GM23338 (cell line): ENCODE results near the gene TNS1. TPM values are rescaled to one million over a fixed set of nuclear protein-coding genes. Genes with fewer than 3 reads are reported as not detected.

Source experiments
- ATAC-seq: fragments of 200-7000 bp; cut with Tn5 transposase; 3 replicates; pipeline ENCODE4 v1.9.1; 2020
- DNase-seq: peaks from one replicate; pipeline ENCODE4 v3.0.0-alpha.2; 2015; ENCODE audit warnings: low spot score
- H2AFZ ChIP-seq: fragments of 200-600 bp; sonication (generic); 2 replicates; pipeline ENCODE4 v1.8.0; 2016; ENCODE audit warnings: antibody characterized with exemption, mild to moderate bottlenecking, moderate library complexity
- H3F3A ChIP-seq: fragments of 200-600 bp; sonication (generic); replicated peaks from 2 replicates; pipeline ENCODE4 v1.8.0; 2017; ENCODE audit warnings: antibody characterized with exemption, mixed run types, low read depth
- H3K27ac ChIP-seq: fragments of 200-600 bp; sonication (generic); 2 replicates; pipeline ENCODE4 v1.6.1; 2016; ENCODE audit warnings: low read depth
- H3K27me3 ChIP-seq: fragments of 200-600 bp; sonication (generic); 2 replicates; pipeline ENCODE4 v1.8.0; 2016; ENCODE audit warnings: mild to moderate bottlenecking, mixed run types, moderate library complexity; ENCODE audit not compliant: insufficient read depth
- H3K36me3 ChIP-seq: fragments of 200-600 bp; sonication (generic); 2 replicates; pipeline ENCODE4 v1.8.0; 2016; ENCODE audit warnings: mild to moderate bottlenecking; ENCODE audit not compliant: insufficient read depth
- H3K4me1 ChIP-seq: fragments of 200-600 bp; sonication (generic); 2 replicates; pipeline ENCODE4 v1.8.0; 2016; ENCODE audit warnings: mild to moderate bottlenecking, moderate library complexity; ENCODE audit not compliant: insufficient read depth
- H3K4me2 ChIP-seq: fragments of 200-600 bp; sonication (generic); 2 replicates; pipeline ENCODE4 v1.7.1; 2017; ENCODE audit warnings: mixed run types
- H3K4me3 ChIP-seq: fragments of 200-600 bp; sonication (generic); 2 replicates; pipeline ENCODE4 v1.6.1; 2016; ENCODE audit warnings: mixed run types
- H3K79me2 ChIP-seq: fragments of 200-600 bp; sonication (generic); replicated peaks from 2 replicates; pipeline ENCODE4 v1.8.0; 2017; ENCODE audit warnings: mild to moderate bottlenecking; ENCODE audit not compliant: insufficient read depth
- H3K9me2 ChIP-seq: fragments of 200-600 bp; sonication (generic); 2 replicates; pipeline ENCODE4 v1.8.0; 2017; ENCODE audit not compliant: insufficient read depth
- H4K20me1 ChIP-seq: fragments of 200-600 bp; sonication (generic); replicated peaks from 2 replicates; pipeline ENCODE4 v1.8.0; 2017; ENCODE audit warnings: mild to moderate bottlenecking; ENCODE audit not compliant: insufficient read depth
- H3K27ac Mint-ChIP-seq: 2 replicates; pipeline ENCODE4 v1.8.0; 2020; ENCODE audit warnings: inconsistent platforms, mild to moderate bottlenecking, moderate library complexity, mixed read lengths
- H3K27me3 Mint-ChIP-seq: 3 replicates; pipeline ENCODE4 v1.8.0; 2022; ENCODE audit warnings: low read depth, mild to moderate bottlenecking, moderate library complexity, mixed read lengths, inconsistent platforms; ENCODE audit not compliant: insufficient read depth, poor library complexity
- H3K36me3 Mint-ChIP-seq: 3 replicates; pipeline ENCODE4 v1.8.0; 2021; ENCODE audit warnings: low read depth, mild to moderate bottlenecking, inconsistent platforms, moderate library complexity, mixed read lengths
- H3K4me1 Mint-ChIP-seq: 3 replicates; pipeline ENCODE4 v1.8.0; 2020; ENCODE audit warnings: mild to moderate bottlenecking, inconsistent platforms, mixed read lengths
- H3K4me3 Mint-ChIP-seq: 3 replicates; pipeline ENCODE4 v1.8.0; 2021; ENCODE audit warnings: moderate library complexity, mild to moderate bottlenecking, inconsistent platforms, mixed read lengths
- H3K9me3 Mint-ChIP-seq: 3 replicates; pipeline ENCODE4 v1.8.0; 2020; ENCODE audit warnings: moderate library complexity, mild to moderate bottlenecking, inconsistent platforms, mixed read lengths
- CREB1 ChIP-seq: fragments of 250-450 bp; sonication (Bioruptor Pico); IDR thresholded peaks from 2 replicates; pipeline ENCODE4 v1.5.0; 2020; ENCODE audit warnings: low read depth, mild to moderate bottlenecking, moderate library complexity
- ETS1 ChIP-seq: IDR thresholded peaks from 2 replicates; pipeline ENCODE4 v1.6.1; 2016; ENCODE audit warnings: antibody characterized with exemption
- EZH2 ChIP-seq: fragments of 200-600 bp; sonication (generic); IDR thresholded peaks from one replicate; pipeline ENCODE4 v1.8.0; 2017; ENCODE audit warnings: antibody characterized with exemption, mild to moderate bottlenecking, low read depth; ENCODE audit not compliant: unreplicated experiment
- EZH2phosphoT487 ChIP-seq: fragments of 200-600 bp; sonication (generic); IDR thresholded peaks from one replicate; pipeline ENCODE4 v1.8.1; 2018; ENCODE audit warnings: antibody characterized with exemption; ENCODE audit not compliant: unreplicated experiment
- JUNB ChIP-seq: IDR thresholded peaks from one replicate; pipeline ENCODE4 v1.6.1; 2016; ENCODE audit warnings: antibody characterized with exemption; ENCODE audit not compliant: unreplicated experiment
- NANOG ChIP-seq: IDR thresholded peaks from 2 replicates; pipeline ENCODE4 v1.6.1; 2016; ENCODE audit warnings: antibody characterized with exemption, borderline replicate concordance
- POLR2AphosphoS5 ChIP-seq: IDR thresholded peaks from 2 replicates; pipeline ENCODE4 v1.6.1; 2016; ENCODE audit warnings: antibody characterized with exemption, low read depth
- REST ChIP-seq: IDR thresholded peaks from one replicate; pipeline ENCODE4 v1.6.1; 2018; ENCODE audit warnings: antibody characterized with exemption; ENCODE audit not compliant: unreplicated experiment
- STAT1 ChIP-seq: IDR thresholded peaks from one replicate; pipeline ENCODE4 v1.6.1; 2016; ENCODE audit warnings: antibody characterized with exemption; ENCODE audit not compliant: unreplicated experiment
- ZNF114 ChIP-seq: fragments of 250-450 bp; sonication (Bioruptor Pico); IDR thresholded peaks from 2 replicates; pipeline ENCODE4 v1.5.0; 2020; ENCODE audit warnings: mild to moderate bottlenecking, moderate library complexity
- ZNF331 ChIP-seq: fragments of 250-450 bp; sonication (Bioruptor Pico); IDR thresholded peaks from 2 replicates; pipeline ENCODE4 v1.5.0; 2020; ENCODE audit warnings: low read depth, mild to moderate bottlenecking, moderate library complexity
- polyA plus RNA-seq: library from polyadenylated mRNA; unstranded; fragments of >200 nt; fragmentation: Nextera tagmentation; extraction: Ambion mirVana; gene quantifications from 2 replicates; pipeline ENCODE4 v1.2.1, GENCODE V29; 2016
- total RNA-seq: library from RNA; depleted of rRNA; stranded (reverse); fragments of >200 nt; shearing (Covaris generic); gene quantifications from 2 replicates; pipeline ENCODE4 v1.2.3, GENCODE V29; 2014
- TF ChIP-seq, protein P1 (sequence below), 2 experiments: fragments of 200-600 bp in 1 of 2; sonication (generic) in 1 of 2; conservative IDR thresholded peaks; 2 replicates each; pipeline versions ENCODE4 v1.5.1 to v1.6.1; 2016 to 2017; ENCODE audit warnings: antibody characterized with exemption in 2 of 2, low read depth in 2 of 2, mild to moderate bottlenecking in 2 of 2, moderate library complexity in 1 of 2
- TF ChIP-seq, protein P2 (sequence below): fragments of 250-450 bp; sonication (Bioruptor Pico); IDR thresholded peaks from 2 replicates; pipeline ENCODE4 v1.5.0; 2020; ENCODE audit warnings: mild to moderate bottlenecking, moderate library complexity

The TNS1 gene
- total and polyA plus RNA-seq, 2 experiments from 2014 or later = 2.0 to 7.4 TPM

- Mint-ChIP-seq H3K27me3 (peaks cover 2% of the 10 kb centered on the region), H3K27ac (no peak overlapping the region), H3K36me3 (peaks cover 7% of the 10 kb centered on the region; the same call in 2 of the 3 replicates), H3K4me1 (no peaks in the 10 kb centered on the region), H3K4me3 (no peak overlapping the region), H3K9me3 (peaks cover 26% of the 10 kb centered on the region)
- no peaks in the 10 kb centered on the region for H3F3A ChIP-seq
- no peak for ATAC-seq
- H3K4me3 ChIP-seq = no peak overlapping the region
- no peaks in the 10 kb centered on the region for H3K79me2 ChIP-seq
- no peak for DNase-seq
- no peak overlapping the region for H2AFZ ChIP-seq
- TF ChIP-seq, protein P1, sequence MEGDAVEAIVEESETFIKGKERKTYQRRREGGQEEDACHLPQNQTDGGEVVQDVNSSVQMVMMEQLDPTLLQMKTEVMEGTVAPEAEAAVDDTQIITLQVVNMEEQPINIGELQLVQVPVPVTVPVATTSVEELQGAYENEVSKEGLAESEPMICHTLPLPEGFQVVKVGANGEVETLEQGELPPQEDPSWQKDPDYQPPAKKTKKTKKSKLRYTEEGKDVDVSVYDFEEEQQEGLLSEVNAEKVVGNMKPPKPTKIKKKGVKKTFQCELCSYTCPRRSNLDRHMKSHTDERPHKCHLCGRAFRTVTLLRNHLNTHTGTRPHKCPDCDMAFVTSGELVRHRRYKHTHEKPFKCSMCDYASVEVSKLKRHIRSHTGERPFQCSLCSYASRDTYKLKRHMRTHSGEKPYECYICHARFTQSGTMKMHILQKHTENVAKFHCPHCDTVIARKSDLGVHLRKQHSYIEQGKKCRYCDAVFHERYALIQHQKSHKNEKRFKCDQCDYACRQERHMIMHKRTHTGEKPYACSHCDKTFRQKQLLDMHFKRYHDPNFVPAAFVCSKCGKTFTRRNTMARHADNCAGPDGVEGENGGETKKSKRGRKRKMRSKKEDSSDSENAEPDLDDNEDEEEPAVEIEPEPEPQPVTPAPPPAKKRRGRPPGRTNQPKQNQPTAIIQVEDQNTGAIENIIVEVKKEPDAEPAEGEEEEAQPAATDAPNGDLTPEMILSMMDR (conservative IDR thresholded peaks at IDR 0.05; ENCODE audit: low read depth in 2 of 2) = no peak
- TF ChIP-seq ZNF114 (CRISPR knock-in tag) (no peak), ETS1 (no peak), ZNF331 (no peak), JUNB (no peak), POLR2AphosphoS5 (no peak), EZH2phosphoT487 (no peak), REST (no peak), NANOG (no peak), CREB1 (CRISPR knock-in tag) (no peak), EZH2 (no peak), STAT1 (no peak)
- TF ChIP-seq, protein P2, sequence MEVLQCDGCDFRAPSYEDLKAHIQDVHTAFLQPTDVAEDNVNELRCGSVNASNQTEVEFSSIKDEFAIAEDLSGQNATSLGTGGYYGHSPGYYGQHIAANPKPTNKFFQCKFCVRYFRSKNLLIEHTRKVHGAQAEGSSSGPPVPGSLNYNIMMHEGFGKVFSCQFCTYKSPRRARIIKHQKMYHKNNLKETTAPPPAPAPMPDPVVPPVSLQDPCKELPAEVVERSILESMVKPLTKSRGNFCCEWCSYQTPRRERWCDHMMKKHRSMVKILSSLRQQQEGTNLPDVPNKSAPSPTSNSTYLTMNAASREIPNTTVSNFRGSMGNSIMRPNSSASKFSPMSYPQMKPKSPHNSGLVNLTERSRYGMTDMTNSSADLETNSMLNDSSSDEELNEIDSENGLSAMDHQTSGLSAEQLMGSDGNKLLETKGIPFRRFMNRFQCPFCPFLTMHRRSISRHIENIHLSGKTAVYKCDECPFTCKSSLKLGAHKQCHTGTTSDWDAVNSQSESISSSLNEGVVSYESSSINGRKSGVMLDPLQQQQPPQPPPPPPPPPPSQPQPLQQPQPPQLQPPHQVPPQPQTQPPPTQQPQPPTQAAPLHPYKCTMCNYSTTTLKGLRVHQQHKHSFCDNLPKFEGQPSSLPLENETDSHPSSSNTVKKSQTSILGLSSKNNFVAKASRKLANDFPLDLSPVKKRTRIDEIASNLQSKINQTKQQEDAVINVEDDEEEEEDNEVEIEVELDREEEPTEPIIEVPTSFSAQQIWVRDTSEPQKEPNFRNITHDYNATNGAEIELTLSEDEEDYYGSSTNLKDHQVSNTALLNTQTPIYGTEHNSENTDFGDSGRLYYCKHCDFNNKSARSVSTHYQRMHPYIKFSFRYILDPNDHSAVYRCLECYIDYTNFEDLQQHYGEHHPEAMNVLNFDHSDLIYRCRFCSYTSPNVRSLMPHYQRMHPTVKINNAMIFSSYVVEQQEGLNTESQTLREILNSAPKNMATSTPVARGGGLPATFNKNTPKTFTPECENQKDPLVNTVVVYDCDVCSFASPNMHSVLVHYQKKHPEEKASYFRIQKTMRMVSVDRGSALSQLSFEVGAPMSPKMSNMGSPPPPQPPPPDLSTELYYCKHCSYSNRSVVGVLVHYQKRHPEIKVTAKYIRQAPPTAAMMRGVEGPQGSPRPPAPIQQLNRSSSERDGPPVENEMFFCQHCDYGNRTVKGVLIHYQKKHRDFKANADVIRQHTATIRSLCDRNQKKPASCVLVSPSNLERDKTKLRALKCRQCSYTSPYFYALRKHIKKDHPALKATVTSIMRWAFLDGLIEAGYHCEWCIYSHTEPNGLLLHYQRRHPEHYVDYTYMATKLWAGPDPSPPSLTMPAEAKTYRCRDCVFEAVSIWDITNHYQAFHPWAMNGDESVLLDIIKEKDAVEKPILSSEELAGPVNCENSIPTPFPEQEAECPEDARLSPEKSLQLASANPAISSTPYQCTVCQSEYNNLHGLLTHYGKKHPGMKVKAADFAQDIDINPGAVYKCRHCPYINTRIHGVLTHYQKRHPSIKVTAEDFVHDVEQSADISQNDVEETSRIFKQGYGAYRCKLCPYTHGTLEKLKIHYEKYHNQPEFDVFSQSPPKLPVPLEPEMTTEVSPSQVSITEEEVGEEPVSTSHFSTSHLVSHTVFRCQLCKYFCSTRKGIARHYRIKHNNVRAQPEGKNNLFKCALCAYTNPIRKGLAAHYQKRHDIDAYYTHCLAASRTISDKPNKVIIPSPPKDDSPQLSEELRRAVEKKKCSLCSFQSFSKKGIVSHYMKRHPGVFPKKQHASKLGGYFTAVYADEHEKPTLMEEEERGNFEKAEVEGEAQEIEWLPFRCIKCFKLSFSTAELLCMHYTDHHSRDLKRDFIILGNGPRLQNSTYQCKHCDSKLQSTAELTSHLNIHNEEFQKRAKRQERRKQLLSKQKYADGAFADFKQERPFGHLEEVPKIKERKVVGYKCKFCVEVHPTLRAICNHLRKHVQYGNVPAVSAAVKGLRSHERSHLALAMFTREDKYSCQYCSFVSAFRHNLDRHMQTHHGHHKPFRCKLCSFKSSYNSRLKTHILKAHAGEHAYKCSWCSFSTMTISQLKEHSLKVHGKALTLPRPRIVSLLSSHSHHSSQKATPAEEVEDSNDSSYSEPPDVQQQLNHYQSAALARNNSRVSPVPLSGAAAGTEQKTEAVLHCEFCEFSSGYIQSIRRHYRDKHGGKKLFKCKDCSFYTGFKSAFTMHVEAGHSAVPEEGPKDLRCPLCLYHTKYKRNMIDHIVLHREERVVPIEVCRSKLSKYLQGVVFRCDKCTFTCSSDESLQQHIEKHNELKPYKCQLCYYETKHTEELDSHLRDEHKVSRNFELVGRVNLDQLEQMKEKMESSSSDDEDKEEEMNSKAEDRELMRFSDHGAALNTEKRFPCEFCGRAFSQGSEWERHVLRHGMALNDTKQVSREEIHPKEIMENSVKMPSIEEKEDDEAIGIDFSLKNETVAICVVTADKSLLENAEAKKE (CRISPR knock-in tag) = no peak
- 0 out of 2 replicates have a peak, but pooled peaks cover 6% of the 10 kb centered on the region for H3K36me3 ChIP-seq
- no peak overlapping the region for H3K4me2 ChIP-seq
- no peaks in the 10 kb centered on the region for H3K27me3 ChIP-seq
- H4K20me1 ChIP-seq = no peaks in the 10 kb centered on the region
- H3K27ac ChIP-seq = no peak overlapping the region
- H3K4me1 ChIP-seq = no peaks in the 10 kb centered on the region
- H3K9me2 ChIP-seq = peaks cover 3% of the 10 kb centered on the region; the same call in 1 of the 2 replicates
Measured at GRCh38 chr2:217766356-217766755, 236.4 kb downstream of the TNS1 start.
